Pancreas (tissue), 10 donors: Measurements from ENCODE around the gene ADAMTS2. TPM values are rescaled to one million over a fixed set of nuclear protein-coding genes. Genes with fewer than 3 reads are reported as not detected.

Source experiments
- ATAC-seq, 4 donors: fragments of 200-7000 bp; cut with Tn5 transposase; one replicate each; pipeline versions ENCODE4 v1.8.0 to v1.9.1; 2020; ENCODE audit warnings: mild to moderate bottlenecking in 4 of 4, moderate library complexity in 4 of 4
- DNase-seq, 6 donors: peaks; one replicate each; pipeline ENCODE4 v3.0.0-alpha.2; 2020
- FAIRE-seq: peaks from 2 replicates; lab custom pipeline; 2012; peaks lifted over from hg19 to GRCh38; lab: Jason Lieb, UNC
- H3K27ac ChIP-seq, 4 donors: fragments of 200-600 bp; sonication (generic); 1 replicate in 3 of 4; 2 replicates in 1 of 4; pipeline versions ENCODE4 v1.5.0 to v1.8.0; 2020
- H3K27me3 ChIP-seq, 4 donors: fragments of 200-600 bp; one replicate each; pipeline ENCODE4 v1.8.0; 2021
- H3K36me3 ChIP-seq, 3 donors: fragments of 200-600 bp; sonication (generic) in 1 of 3; one replicate each; pipeline versions ENCODE4 v1.5.0 to v1.8.0; 2020 to 2021
- H3K4me1 ChIP-seq, 3 donors: fragments of 200-600 bp; one replicate each; pipeline ENCODE4 v1.8.0; 2021
- H3K4me3 ChIP-seq, 4 donors: fragments of 200-600 bp; sonication (generic) in 2 of 4; one replicate each; pipeline versions ENCODE4 v1.5.0 to v1.8.0; 2020 to 2021
- H3K9me3 ChIP-seq, 4 donors: fragments of 200-600 bp; one replicate each; pipeline ENCODE4 v1.8.0; 2021
- WGBS, 2 donors: extraction: QIAGEN DNeasy Blood & Tissue Kit; methylation state at CpG; one replicate each; pipeline ENCODE4 v1.1.7; 2013; 5-methylcytosine and 5-hydroxymethylcytosine counted together
- intact Hi-C, 3 donors: fragments of 100-400 bp; cut with DNase I; formaldehyde crosslinking; loops; one replicate each; pipeline versions ENCODE4 v1.11.1 to v1.14.2; 2022
- polyA plus RNA-seq, 2 donors: library from polyadenylated mRNA; stranded (reverse); fragments of 200-250 nt; gene quantifications; one replicate each; pipeline ENCODE4 v1.2.3, GENCODE V29; 2013
- total RNA-seq, 6 donors: library from RNA; stranded (reverse); fragmentation: NEBNext Ultra II Directional in 4 of 6; extraction: Animal tissue kit (Norgen Biotek cat#: 25700) in 4 of 6; gene quantifications; one replicate each; pipeline versions ENCODE4 v1.2.1 to v1.2.4, GENCODE V29; 2021 to 2023
- TF ChIP-seq, protein P1 (sequence below), 4 donors: fragments of 200-600 bp; sonication (generic) in 3 of 4; IDR thresholded peaks; one replicate each; pipeline versions ENCODE4 v1.5.0 to v1.8.0; 2021; ENCODE audit warnings: antibody characterized with exemption in 4 of 4
- donor health status: healthy with polysubstance abuse.
- donor health status: DM: no; HTN: no; CAD: no; lungs with moderate emphysema.
- donor health status: DM: no; HTN: no; CAD: no.
- donor health status: control.
- donor health status: control.
- donor health status: Bipolar disorder and iron deficiency.
- donor health status: DM: yes; HTN: yes; CAD: no.
- donor health status: DM: no; HTN: no; CAD: no.
- donor health status: DM: no; HTN: no; CAD: no.
- donor health status: DM: yes; HTN: yes; CAD: no.

The ADAMTS2 gene
- total and polyA plus RNA-seq, 8 donors, result 1.3 to 18.5 (median 5.8) TPM

DNA sequence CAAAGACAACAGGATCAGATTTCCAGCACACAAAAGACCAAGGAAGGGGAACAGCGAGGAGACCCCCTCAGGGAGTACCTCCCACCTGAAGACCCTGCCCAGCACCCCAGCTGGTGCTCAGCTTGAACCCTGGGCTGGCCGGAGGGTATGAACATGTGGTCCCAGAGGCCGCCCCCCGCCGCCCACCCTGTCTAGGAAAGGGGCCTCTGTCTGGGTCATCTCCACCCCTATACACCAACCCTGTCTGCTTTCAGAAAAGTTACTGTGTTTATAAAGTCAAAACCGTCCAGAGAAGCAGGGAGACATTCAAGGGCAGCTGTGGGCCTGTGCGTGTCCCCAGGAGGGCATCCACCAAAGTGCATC lies 72.2 kb downstream of the ADAMTS2 start:
- Histone ChIP-seq H3K36me3 (no peaks in the 10 kb centered on the region), H3K27ac (no peak overlapping the region), H3K9me3 (no peaks in the 10 kb centered on the region), H3K4me1 (no peaks in the 10 kb centered on the region), H3K4me3 (no peak overlapping the region), H3K27me3 (no peaks in the 10 kb centered on the region)
- TF ChIP-seq, protein P1, sequence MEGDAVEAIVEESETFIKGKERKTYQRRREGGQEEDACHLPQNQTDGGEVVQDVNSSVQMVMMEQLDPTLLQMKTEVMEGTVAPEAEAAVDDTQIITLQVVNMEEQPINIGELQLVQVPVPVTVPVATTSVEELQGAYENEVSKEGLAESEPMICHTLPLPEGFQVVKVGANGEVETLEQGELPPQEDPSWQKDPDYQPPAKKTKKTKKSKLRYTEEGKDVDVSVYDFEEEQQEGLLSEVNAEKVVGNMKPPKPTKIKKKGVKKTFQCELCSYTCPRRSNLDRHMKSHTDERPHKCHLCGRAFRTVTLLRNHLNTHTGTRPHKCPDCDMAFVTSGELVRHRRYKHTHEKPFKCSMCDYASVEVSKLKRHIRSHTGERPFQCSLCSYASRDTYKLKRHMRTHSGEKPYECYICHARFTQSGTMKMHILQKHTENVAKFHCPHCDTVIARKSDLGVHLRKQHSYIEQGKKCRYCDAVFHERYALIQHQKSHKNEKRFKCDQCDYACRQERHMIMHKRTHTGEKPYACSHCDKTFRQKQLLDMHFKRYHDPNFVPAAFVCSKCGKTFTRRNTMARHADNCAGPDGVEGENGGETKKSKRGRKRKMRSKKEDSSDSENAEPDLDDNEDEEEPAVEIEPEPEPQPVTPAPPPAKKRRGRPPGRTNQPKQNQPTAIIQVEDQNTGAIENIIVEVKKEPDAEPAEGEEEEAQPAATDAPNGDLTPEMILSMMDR (IDR thresholded peaks at IDR 0.05), result no peak
- 71 to 78% methylated on average over 7 of the region's 7 CpGs for WGBS, 2 donors
- DNase-seq (peak in 2 of 6 donors; percentile 34 to 49), ATAC-seq (no peak), FAIRE-seq (no peak)
- intact Hi-C loops, result no loop called here

DNA sequence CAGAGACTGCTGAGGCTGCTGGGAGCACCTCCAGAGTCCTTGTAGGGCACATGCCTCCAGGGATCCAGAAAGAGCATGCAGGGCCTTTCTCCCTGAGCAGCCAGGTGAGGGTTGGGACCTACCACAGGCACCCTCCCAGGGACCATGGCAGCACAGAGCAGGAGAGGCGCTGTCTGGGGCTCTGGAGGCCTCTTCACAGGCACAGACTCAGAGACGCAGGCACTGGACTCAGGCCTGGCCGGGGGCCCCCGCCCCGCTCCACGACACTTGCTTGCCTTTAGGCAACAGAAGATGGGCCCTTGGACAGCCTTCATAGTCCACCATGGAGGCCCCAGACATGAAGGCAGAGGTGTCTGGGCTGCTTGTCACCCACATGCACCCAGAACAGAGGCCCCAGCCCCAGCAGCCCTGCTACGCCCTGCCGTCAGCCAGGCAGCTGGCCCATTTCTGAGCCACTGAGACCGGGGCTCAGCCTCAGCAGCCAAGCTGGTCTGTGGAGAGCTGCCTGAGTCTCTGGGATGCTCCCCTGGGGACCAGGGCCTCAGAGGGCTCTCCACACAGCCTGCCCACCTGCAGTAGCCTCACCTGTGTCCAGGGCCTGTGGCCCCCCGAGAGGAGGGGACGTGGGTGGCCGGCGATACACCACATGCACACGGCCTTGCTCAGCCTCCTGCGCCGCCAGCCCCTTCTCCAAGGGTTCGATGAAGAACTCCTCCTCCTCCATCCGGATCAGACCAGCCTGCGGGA lies 72.8 kb downstream of the ADAMTS2 start:
- TF ChIP-seq, protein P1 (IDR thresholded peaks at IDR 0.05), result no peak
- no peak for ATAC-seq
- Histone ChIP-seq H3K4me3 (no peak overlapping the region), H3K27me3 (no peaks in the 10 kb centered on the region), H3K9me3 (no peaks in the 10 kb centered on the region), H3K27ac (no peak overlapping the region), H3K36me3 (no peaks in the 10 kb centered on the region), H3K4me1 (no peaks in the 10 kb centered on the region)
- no peak for FAIRE-seq
- peak in 2 of 6 donors; percentile 45 to 52 for DNase-seq
- WGBS, 2 donors, result 79 to 82% methylated on average over 19 of the region's 19 CpGs
- intact Hi-C loops, result no loop called here

DNA sequence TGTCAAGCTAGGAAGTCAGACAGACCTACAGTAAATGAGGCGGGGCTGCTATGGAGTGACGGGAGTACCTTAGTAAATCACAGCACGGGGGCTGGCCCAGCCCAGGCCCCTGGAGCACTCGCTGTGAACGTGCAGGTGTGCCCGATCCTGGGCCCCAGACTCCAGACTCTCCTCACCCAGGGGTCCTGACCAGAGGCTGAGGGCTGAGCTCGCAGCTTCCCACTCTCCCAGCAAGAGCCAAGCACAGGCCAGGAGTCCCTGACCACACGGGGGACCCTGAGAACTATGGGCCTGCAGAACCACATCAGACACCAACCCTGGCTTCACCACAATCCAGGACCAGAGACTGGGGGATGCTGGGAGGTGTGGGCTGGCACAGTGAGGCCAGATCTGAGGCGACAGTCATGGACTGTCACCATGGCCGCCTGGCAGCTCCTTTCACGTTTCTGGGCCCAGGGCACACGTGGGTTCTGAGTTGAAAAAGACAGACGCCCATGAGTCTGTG lies 73.4 kb downstream of the ADAMTS2 start:
- Histone ChIP-seq H3K4me1 (no peaks in the 10 kb centered on the region), H3K36me3 (no peaks in the 10 kb centered on the region), H3K9me3 (no peaks in the 10 kb centered on the region), H3K27me3 (no peaks in the 10 kb centered on the region), H3K4me3 (no peak overlapping the region), H3K27ac (no peak overlapping the region)
- FAIRE-seq, result no peak
- ATAC-seq, result no peak
- TF ChIP-seq, protein P1 (IDR thresholded peaks at IDR 0.05), result no peak
- 59 to 68% methylated on average over 13 of the region's 13 CpGs for WGBS, 2 donors
- intact Hi-C loops, result no loop called here
- peak in 2 of 6 donors; percentile 34 to 37 for DNase-seq

DNA sequence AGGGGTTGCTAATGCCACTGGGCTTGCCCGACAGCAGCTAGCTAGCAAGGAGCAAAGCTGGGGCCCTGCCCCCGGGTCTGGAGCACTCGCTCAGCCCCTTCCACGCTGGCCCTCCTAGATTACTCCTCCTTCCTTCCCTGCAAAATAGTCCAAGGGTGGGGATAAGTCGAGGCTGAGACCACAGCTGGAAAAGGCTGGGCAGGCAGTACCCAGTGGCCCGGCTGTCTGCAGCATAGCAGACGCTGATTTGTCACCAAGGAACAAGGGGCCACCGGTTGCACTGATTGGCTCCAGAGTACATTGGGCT lies 73.9 kb downstream of the ADAMTS2 start:
- FAIRE-seq (no peak), DNase-seq (peak in 1 of 6 donors; percentile 48), ATAC-seq (no peak)
- Histone ChIP-seq H3K27me3 (no peaks in the 10 kb centered on the region), H3K4me1 (no peaks in the 10 kb centered on the region), H3K36me3 (no peaks in the 10 kb centered on the region), H3K27ac (no peak overlapping the region), H3K9me3 (no peaks in the 10 kb centered on the region), H3K4me3 (no peak overlapping the region)
- TF ChIP-seq, protein P1 (IDR thresholded peaks at IDR 0.05), result no peak
- WGBS, 2 donors, result 60 to 68% methylated on average over 8 of the region's 8 CpGs
- intact Hi-C loops, result no loop called here
